Liver (tissue), 9 donors: ENCODE results near the gene CDIPT. TPM values are rescaled to one million over a fixed set of nuclear protein-coding genes. Genes with fewer than 3 reads are reported as not detected.

ENCODE experiments used
- DNase-seq: peaks from one replicate; pipeline ENCODE4 v3.0.0-alpha.2; 2017; ENCODE audit warnings: low spot score
- H3K27ac ChIP-seq, 2 donors: one replicate each; pipeline ENCODE4 v1.7.0; 2013; ENCODE audit warnings: inconsistent platforms in 2 of 2, low read length in 2 of 2, control low read depth in 1 of 2, low read depth in 1 of 2, mild to moderate bottlenecking in 1 of 2
- H3K27me3 ChIP-seq, 4 donors: one replicate each; pipeline versions ENCODE4 v1.6.1 to v1.7.0; 2013; ENCODE audit warnings: low read length in 3 of 4, inconsistent platforms in 1 of 4, mild to moderate bottlenecking in 1 of 4, moderate library complexity in 1 of 4; ENCODE audit not compliant: control insufficient read depth in 4 of 4, insufficient read depth in 4 of 4
- H3K36me3 ChIP-seq, 4 donors: one replicate each; pipeline versions ENCODE4 v1.6.1 to v1.7.0; 2013; ENCODE audit warnings: low read length in 3 of 4, mild to moderate bottlenecking in 3 of 4, low read depth in 1 of 4, moderate library complexity in 1 of 4; ENCODE audit not compliant: control insufficient read depth in 4 of 4, insufficient read depth in 3 of 4
- H3K4me1 ChIP-seq, 4 donors: one replicate each; pipeline versions ENCODE4 v1.6.1 to v1.7.0; 2013; ENCODE audit warnings: low read length in 3 of 4, mild to moderate bottlenecking in 3 of 4, moderate library complexity in 1 of 4; ENCODE audit not compliant: control insufficient read depth in 4 of 4, insufficient read depth in 4 of 4
- H3K4me3 ChIP-seq, 3 donors: one replicate each; pipeline versions ENCODE4 v1.6.1 to v1.7.0; 2013; ENCODE audit warnings: low read length in 3 of 3, control low read depth in 1 of 3, low read depth in 1 of 3, mild to moderate bottlenecking in 1 of 3
- H3K9ac ChIP-seq, 2 donors: one replicate each; pipeline ENCODE4 v1.7.0; 2013; ENCODE audit warnings: low read length in 2 of 2, mild to moderate bottlenecking in 2 of 2, moderate library complexity in 2 of 2, control low read depth in 1 of 2, low read depth in 1 of 2
- H3K9me3 ChIP-seq, 4 donors: one replicate each; pipeline versions ENCODE4 v1.6.1 to v1.7.0; 2013; ENCODE audit warnings: low read length in 3 of 4; ENCODE audit not compliant: control insufficient read depth in 4 of 4
- ATF3 ChIP-seq: IDR thresholded peaks from 2 replicates; pipeline ENCODE4 v1.6.1; 2016; ENCODE audit warnings: antibody characterized with exemption
- CTCF ChIP-seq: fragments of 150-350 bp; IDR thresholded peaks from 2 replicates; pipeline ENCODE4 v1.5.1; 2017; ENCODE audit warnings: improper control_type of control experiment, low read depth, low read length; ENCODE audit not compliant: missing input control
- EGR1 ChIP-seq, 2 donors: IDR thresholded peaks; 2 replicates each; pipeline ENCODE4 v1.6.1; 2016 to 2018; ENCODE audit warnings: antibody characterized with exemption in 2 of 2, low read depth in 2 of 2
- FOXA1 ChIP-seq: IDR thresholded peaks from 2 replicates; pipeline ENCODE4 v1.6.1; 2016; ENCODE audit warnings: antibody characterized with exemption
- FOXA2 ChIP-seq: IDR thresholded peaks from 2 replicates; pipeline ENCODE4 v1.6.1; 2016; ENCODE audit warnings: antibody characterized with exemption
- GABPA ChIP-seq, 2 donors: IDR thresholded peaks in 1 of 2; conservative IDR thresholded peaks in 1 of 2; 2 replicates each; pipeline ENCODE4 v1.6.1; 2016; ENCODE audit warnings: antibody characterized with exemption in 2 of 2, mild to moderate bottlenecking in 1 of 2, moderate library complexity in 1 of 2
- HNF4G ChIP-seq: IDR thresholded peaks from 2 replicates; pipeline ENCODE4 v1.6.1; 2016; ENCODE audit warnings: antibody characterized with exemption
- RAD21 ChIP-seq, 2 donors: IDR thresholded peaks; 2 replicates each; pipeline ENCODE4 v1.6.1; 2016; ENCODE audit warnings: antibody characterized with exemption in 2 of 2, mild to moderate bottlenecking in 2 of 2
- REST ChIP-seq: IDR thresholded peaks from 2 replicates; pipeline ENCODE4 v1.6.1; 2016; ENCODE audit warnings: antibody characterized with exemption, mild to moderate bottlenecking
- RXRA ChIP-seq, 2 donors: IDR thresholded peaks; 2 replicates each; pipeline ENCODE4 v1.6.1; 2017 to 2018; ENCODE audit warnings: antibody characterized with exemption in 2 of 2, mild to moderate bottlenecking in 1 of 2
- SP1 ChIP-seq: IDR thresholded peaks from 2 replicates; pipeline ENCODE4 v1.6.1; 2018; ENCODE audit warnings: antibody characterized with exemption, mild to moderate bottlenecking
- YY1 ChIP-seq: IDR thresholded peaks from 2 replicates; pipeline ENCODE4 v1.6.1; 2016; ENCODE audit warnings: antibody characterized with exemption, mild to moderate bottlenecking
- ZBTB33 ChIP-seq: IDR thresholded peaks from 2 replicates; pipeline ENCODE4 v1.6.1; 2016; ENCODE audit warnings: antibody characterized with exemption
- WGBS: extraction: QIAGEN DNeasy Blood & Tissue Kit; methylation state at CpG from one replicate; pipeline ENCODE4 v1.1.7; 2013; 5-methylcytosine and 5-hydroxymethylcytosine counted together
- polyA plus RNA-seq, 2 donors: library from polyadenylated mRNA; stranded (reverse) in 1 of 2; unstranded in 1 of 2; fragments of 200-250 nt in 1 of 2; fragments of >200 nt in 1 of 2; fragmentation: Nextera tagmentation in 1 of 2; extraction: Ambion mirVana in 1 of 2; gene quantifications; one replicate each; pipeline versions ENCODE4 v1.2.1 to v1.2.3, GENCODE V29; 2013 to 2015
- total RNA-seq, 2 donors: library from RNA; depleted of rRNA; stranded (reverse); fragments of >200 nt; gene quantifications; one replicate each; pipeline ENCODE4 v1.2.3, GENCODE V29; 2014
- donor health status: healthy.
- donor health status: healthy.
- donor health status: healthy.
- donor health status: healthy.
- donor health status: healthy.

CDIPT gene
- total and polyA plus RNA-seq, 4 donors: 31.4 to 102 (median 38.4) TPM

- TF ChIP-seq RXRA (IDR thresholded peaks at IDR 0.05) (no peak), FOXA2 (no peak)
- Histone ChIP-seq H3K4me1 (no peaks in the 10 kb centered on the region), H3K27ac (no peak overlapping the region), H3K36me3 (no peaks in the 10 kb centered on the region), H3K9ac (no peak overlapping the region), H3K9me3 (no peaks in the 10 kb centered on the region), H3K4me3 (no peak overlapping the region), H3K27me3 (peaks cover 0 to 2% (median under 1%) of the 10 kb centered on the region in 4 donors)
- no peak for DNase-seq
- WGBS: 94% methylated on average over 3 of the region's 3 CpGs
Measured at GRCh38 chr16:29881050-29881449, 18.0 kb upstream of the CDIPT start.

GRCh38 chr16:29878172-29878571 is 15.1 kb upstream of the CDIPT start:
- H3K36me3 ChIP-seq: no peaks in the 10 kb centered on the region
- no peak for TF ChIP-seq REST
- TF ChIP-seq GABPA (IDR thresholded peaks at IDR 0.05 in 1 of 2, conservative IDR thresholded peaks at IDR 0.05 in 1 of 2): no peak
- TF ChIP-seq RXRA (IDR thresholded peaks at IDR 0.05): no peak
- no peak for TF ChIP-seq RAD21 (IDR thresholded peaks at IDR 0.05)
- no peak for TF ChIP-seq FOXA1
- TF ChIP-seq HNF4G: no peak
- TF ChIP-seq EGR1 (IDR thresholded peaks at IDR 0.05; ENCODE audit: low read depth in 2 of 2): no peak
- no peak for TF ChIP-seq YY1
- TF ChIP-seq ZBTB33: no peak
- no peaks in the 10 kb centered on the region for H3K4me1 ChIP-seq
- H3K4me3 ChIP-seq: no peak overlapping the region
- H3K27ac ChIP-seq: no peak overlapping the region
- H3K27me3 ChIP-seq: peaks cover 0 to 2% (median 0%) of the 10 kb centered on the region in 4 donors
- H3K9me3 ChIP-seq: no peaks in the 10 kb centered on the region
- H3K9ac ChIP-seq: no peak overlapping the region
- DNase-seq: no peak
- WGBS: 89% methylated on average over 14 of the region's 14 CpGs

- Histone ChIP-seq H3K9ac (no peak overlapping the region), H3K27me3 (peaks cover 0 to 2% (median 0%) of the 10 kb centered on the region in 4 donors), H3K9me3 (no peaks in the 10 kb centered on the region), H3K36me3 (no peaks in the 10 kb centered on the region), H3K4me3 (no peak overlapping the region), H3K27ac (no peak overlapping the region), H3K4me1 (no peaks in the 10 kb centered on the region)
- WGBS: 19% methylated on average over 28 of the region's 28 CpGs
- DNase-seq: no peak
- no peak for TF ChIP-seq ATF3
- TF ChIP-seq CTCF: no peak
- no peak for TF ChIP-seq FOXA2
- TF ChIP-seq RXRA (IDR thresholded peaks at IDR 0.05): no peak
- no peak for TF ChIP-seq REST
- TF ChIP-seq RAD21 (IDR thresholded peaks at IDR 0.05): no peak
- no peak for TF ChIP-seq SP1
Measured at GRCh38 chr16:29877266-29877961, 14.4 kb upstream of the CDIPT start.
